ENCODE results near the gene USP31. TPM values are rescaled to one million over a fixed set of nuclear protein-coding genes. Genes with fewer than 3 reads are reported as not detected.

The USP31 gene
- total and polyA plus RNA-seq, 2 donors (not counting 1 experiment from before 2014, with no cell fraction given), result 1.6 to 6.7 TPM

DNA sequence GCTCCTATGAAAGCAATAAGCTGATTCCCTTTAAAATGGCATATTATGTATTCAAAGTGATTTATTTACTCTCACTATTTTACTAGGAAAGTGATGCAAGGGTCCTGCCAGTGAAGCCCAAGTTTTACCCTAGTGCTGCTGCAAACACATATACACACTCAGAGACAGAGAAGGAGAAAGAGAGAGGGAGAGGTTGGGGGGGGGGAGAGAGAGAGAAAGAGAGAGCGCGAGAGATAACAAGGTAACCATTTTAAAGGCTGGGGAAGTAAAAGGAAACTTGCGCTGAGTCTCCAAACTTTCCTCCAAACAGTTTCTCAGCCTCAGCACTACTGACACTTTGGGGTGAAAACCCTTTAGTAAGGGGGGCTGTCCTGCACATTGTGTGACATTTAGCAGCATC is 5.9 kb downstream of the USP31 start:
- Histone ChIP-seq H3K79me2 (ENCODE audit: control insufficient read depth, insufficient read depth, low read length) (peaks cover 9% of the 10 kb centered on the region), H3K9ac (ENCODE audit: low read length) (no peak overlapping the region), H3K4me2 (replicated peaks; ENCODE audit: low read depth, low read length, poor library complexity, severe bottlenecking) (no peak overlapping the region), H2AFZ (ENCODE audit: insufficient read depth, low read depth, low read length, poor library complexity, severe bottlenecking) (no peak overlapping the region), H3K27ac (ENCODE audit: low read length in 2 of 2) (no peak overlapping the region), H3K27me3 (replicated peaks in 1 of 4; ENCODE audit: control extremely low read depth in 1 of 4, control insufficient read depth in 3 of 4, insufficient read depth in 4 of 4, low read length in 3 of 4) (no peaks in the 10 kb centered on the region), H3K9me3 (ENCODE audit: control extremely low read depth in 1 of 3, control insufficient read depth in 2 of 3, insufficient read depth in 1 of 3, low read length in 2 of 3) (no peaks in the 10 kb centered on the region), H3K36me3 (replicated peaks in 1 of 2; ENCODE audit: control extremely low read depth in 1 of 2, control insufficient read depth in 1 of 2, extremely low read depth in 1 of 2, insufficient read depth in 2 of 2, low read length in 1 of 2) (no peaks in the 10 kb centered on the region), H3K4me1 (ENCODE audit: control insufficient read depth in 2 of 2, insufficient read depth in 2 of 2, low read length in 2 of 2) (peaks cover 3 to 4% of the 10 kb centered on the region in 2 donors), H3K4me3 (ENCODE audit: control extremely low read depth in 1 of 5, extremely low read depth in 1 of 5, insufficient read depth in 1 of 5, low read depth in 2 of 5, low read length in 4 of 5) (no peak overlapping the region), H4K20me1 (ENCODE audit: control insufficient read depth, insufficient read depth, low read length, poor library complexity, severe bottlenecking) (no peaks in the 10 kb centered on the region)
- DNase-seq, result no peak
- TF ChIP-seq, protein P1, sequence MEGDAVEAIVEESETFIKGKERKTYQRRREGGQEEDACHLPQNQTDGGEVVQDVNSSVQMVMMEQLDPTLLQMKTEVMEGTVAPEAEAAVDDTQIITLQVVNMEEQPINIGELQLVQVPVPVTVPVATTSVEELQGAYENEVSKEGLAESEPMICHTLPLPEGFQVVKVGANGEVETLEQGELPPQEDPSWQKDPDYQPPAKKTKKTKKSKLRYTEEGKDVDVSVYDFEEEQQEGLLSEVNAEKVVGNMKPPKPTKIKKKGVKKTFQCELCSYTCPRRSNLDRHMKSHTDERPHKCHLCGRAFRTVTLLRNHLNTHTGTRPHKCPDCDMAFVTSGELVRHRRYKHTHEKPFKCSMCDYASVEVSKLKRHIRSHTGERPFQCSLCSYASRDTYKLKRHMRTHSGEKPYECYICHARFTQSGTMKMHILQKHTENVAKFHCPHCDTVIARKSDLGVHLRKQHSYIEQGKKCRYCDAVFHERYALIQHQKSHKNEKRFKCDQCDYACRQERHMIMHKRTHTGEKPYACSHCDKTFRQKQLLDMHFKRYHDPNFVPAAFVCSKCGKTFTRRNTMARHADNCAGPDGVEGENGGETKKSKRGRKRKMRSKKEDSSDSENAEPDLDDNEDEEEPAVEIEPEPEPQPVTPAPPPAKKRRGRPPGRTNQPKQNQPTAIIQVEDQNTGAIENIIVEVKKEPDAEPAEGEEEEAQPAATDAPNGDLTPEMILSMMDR (IDR thresholded peaks at IDR 0.05), result no peak
- TF ChIP-seq EZH2 (IDR thresholded peaks at IDR 0.05; ENCODE audit: borderline replicate concordance, insufficient read depth, low read depth, low read length, poor library complexity, severe bottlenecking), result no peak
- no peaks in the 10 kb centered on the region for H3K9me3 Mint-ChIP-seq (ENCODE audit: insufficient read depth)
- H3K27me3 Mint-ChIP-seq, result no peaks in the 10 kb centered on the region
- POLR2A ChIA-PET, result no interaction called here
- intact Hi-C loops (cut with micrococcal nuclease), result no loop called here
- WGBS (ENCODE audit: insufficient coverage), result no CpG with 5 or more reads among the region's 3 CpGs
- CTCF ChIA-PET, result no interaction called here
- H3K27ac Mint-ChIP-seq, result no peak overlapping the region
- H3K4me3 Mint-ChIP-seq, result no peak overlapping the region
- peaks cover 4% of the 10 kb centered on the region for H3K4me1 Mint-ChIP-seq
- no peak for ATAC-seq (ENCODE audit: low read depth)

- Histone ChIP-seq H3K9ac (ENCODE audit: low read length) (no peak overlapping the region), H3K36me3 (replicated peaks in 1 of 2; ENCODE audit: control extremely low read depth in 1 of 2, control insufficient read depth in 1 of 2, extremely low read depth in 1 of 2, insufficient read depth in 2 of 2, low read length in 1 of 2) (no peaks in the 10 kb centered on the region), H3K27me3 (replicated peaks in 1 of 4; ENCODE audit: control extremely low read depth in 1 of 4, control insufficient read depth in 3 of 4, insufficient read depth in 4 of 4, low read length in 3 of 4) (no peaks in the 10 kb centered on the region), H3K4me3 (ENCODE audit: control extremely low read depth in 1 of 5, extremely low read depth in 1 of 5, insufficient read depth in 1 of 5, low read depth in 2 of 5, low read length in 4 of 5) (no peak overlapping the region), H3K9me3 (ENCODE audit: control extremely low read depth in 1 of 3, control insufficient read depth in 2 of 3, insufficient read depth in 1 of 3, low read length in 2 of 3) (no peaks in the 10 kb centered on the region), H4K20me1 (ENCODE audit: control insufficient read depth, insufficient read depth, low read length, poor library complexity, severe bottlenecking) (no peaks in the 10 kb centered on the region), H3K79me2 (ENCODE audit: control insufficient read depth, insufficient read depth, low read length) (peaks cover 4% of the 10 kb centered on the region), H3K4me1 (ENCODE audit: control insufficient read depth in 2 of 2, insufficient read depth in 2 of 2, low read length in 2 of 2) (no peaks in the 10 kb centered on the region), H3K4me2 (replicated peaks; ENCODE audit: low read depth, low read length, poor library complexity, severe bottlenecking) (no peak overlapping the region), H2AFZ (ENCODE audit: insufficient read depth, low read depth, low read length, poor library complexity, severe bottlenecking) (no peak overlapping the region), H3K27ac (ENCODE audit: low read length in 2 of 2) (no peak overlapping the region)
- Mint-ChIP-seq H3K9me3 (ENCODE audit: insufficient read depth) (peaks cover 3% of the 10 kb centered on the region), H3K4me3 (no peak overlapping the region), H3K4me1 (no peaks in the 10 kb centered on the region), H3K27ac (no peak overlapping the region), H3K27me3 (no peaks in the 10 kb centered on the region)
- no peak for DNase-seq
- ChIA-PET POLR2A (no interaction called here), CTCF (no interaction called here)
- intact Hi-C loops (cut with micrococcal nuclease), result no loop called here
- no peak for ATAC-seq (ENCODE audit: low read depth)
- TF ChIP-seq EZH2 (IDR thresholded peaks at IDR 0.05; ENCODE audit: borderline replicate concordance, insufficient read depth, low read depth, low read length, poor library complexity, severe bottlenecking), result no peak
- TF ChIP-seq, protein P1 (IDR thresholded peaks at IDR 0.05), result no peak
- WGBS (ENCODE audit: insufficient coverage), result 93% methylated on average over 7 of the region's 7 CpGs
These were observed 7.1 kb downstream of the USP31 start for GRCh38 chr16:23141959-23142740.

All from B cell (primary cell).